GM12874 (cell line): ENCODE measurements around the gene RSL1D1.

Source experiments
- TF ChIP-seq, protein P1 (sequence below): IDR thresholded peaks from 2 replicates; pipeline ENCODE4 v1.5.1; 2011; ENCODE audit warnings: low read depth, mild to moderate bottlenecking, control low read depth, low read length, moderate library complexity; ENCODE audit not compliant: insufficient read depth

The RSL1D1 gene

DNA sequence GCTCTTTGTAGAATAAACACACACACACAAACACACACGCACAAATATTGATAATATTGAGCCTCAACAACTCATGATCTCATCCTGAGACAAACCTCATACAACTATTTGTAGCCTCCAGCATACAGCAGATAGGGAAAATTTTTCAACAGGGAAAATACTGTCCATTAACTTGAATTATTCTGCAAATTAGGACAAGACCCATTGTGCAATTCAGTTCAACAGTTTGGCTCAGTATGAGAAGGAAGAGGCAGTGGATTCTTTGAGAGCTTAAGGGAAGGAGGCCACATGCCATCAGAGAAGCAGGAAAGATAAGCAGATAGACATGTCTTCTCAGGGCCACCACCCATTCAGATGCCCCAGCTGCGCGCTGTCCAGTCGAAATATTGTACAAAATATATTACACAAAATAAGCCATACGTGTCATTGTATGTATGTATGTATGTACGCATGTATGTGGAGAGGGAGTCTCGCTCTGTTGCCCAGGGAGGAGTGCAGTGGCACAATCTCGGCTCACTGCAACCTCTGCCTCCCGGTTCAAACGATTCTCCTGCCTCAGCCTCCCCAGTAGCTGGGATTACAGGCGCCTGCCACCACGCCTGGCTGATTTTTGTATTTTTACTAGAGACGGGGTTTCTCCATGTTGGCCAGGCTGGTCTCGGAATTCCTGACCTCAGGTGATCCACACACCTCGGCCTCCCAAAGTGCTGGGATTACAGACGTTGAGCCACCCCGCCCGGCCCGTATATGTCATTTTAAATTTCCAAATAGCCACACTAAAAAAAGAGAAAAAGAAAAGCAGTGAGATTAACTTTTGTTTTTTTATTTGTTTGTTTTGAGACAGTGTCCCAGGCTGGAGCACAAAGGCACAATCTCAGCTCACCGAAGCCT, 56.1 kb downstream of the RSL1D1 start:
- TF ChIP-seq, protein P1, sequence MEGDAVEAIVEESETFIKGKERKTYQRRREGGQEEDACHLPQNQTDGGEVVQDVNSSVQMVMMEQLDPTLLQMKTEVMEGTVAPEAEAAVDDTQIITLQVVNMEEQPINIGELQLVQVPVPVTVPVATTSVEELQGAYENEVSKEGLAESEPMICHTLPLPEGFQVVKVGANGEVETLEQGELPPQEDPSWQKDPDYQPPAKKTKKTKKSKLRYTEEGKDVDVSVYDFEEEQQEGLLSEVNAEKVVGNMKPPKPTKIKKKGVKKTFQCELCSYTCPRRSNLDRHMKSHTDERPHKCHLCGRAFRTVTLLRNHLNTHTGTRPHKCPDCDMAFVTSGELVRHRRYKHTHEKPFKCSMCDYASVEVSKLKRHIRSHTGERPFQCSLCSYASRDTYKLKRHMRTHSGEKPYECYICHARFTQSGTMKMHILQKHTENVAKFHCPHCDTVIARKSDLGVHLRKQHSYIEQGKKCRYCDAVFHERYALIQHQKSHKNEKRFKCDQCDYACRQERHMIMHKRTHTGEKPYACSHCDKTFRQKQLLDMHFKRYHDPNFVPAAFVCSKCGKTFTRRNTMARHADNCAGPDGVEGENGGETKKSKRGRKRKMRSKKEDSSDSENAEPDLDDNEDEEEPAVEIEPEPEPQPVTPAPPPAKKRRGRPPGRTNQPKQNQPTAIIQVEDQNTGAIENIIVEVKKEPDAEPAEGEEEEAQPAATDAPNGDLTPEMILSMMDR = no peak

DNA sequence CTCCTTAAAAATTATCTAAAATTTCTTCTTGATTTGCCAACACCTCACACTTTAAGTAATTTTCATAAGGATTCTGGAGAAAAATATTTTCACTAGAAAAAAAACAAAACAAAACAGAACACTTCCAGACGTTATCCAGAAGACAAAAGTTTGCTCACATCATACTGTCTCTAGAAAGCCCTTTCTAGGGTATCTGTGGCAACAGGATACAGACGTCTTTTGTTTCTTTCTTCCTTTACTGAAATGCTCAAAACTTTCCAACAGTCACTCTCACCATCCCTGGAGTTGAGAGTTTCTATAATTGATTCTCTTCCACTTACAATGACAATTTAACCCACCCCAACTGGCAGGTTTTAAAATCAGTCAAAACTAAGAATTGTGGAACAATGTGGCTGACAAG, 56.9 kb downstream of the RSL1D1 start:
- TF ChIP-seq, protein P1 = no peak

DNA sequence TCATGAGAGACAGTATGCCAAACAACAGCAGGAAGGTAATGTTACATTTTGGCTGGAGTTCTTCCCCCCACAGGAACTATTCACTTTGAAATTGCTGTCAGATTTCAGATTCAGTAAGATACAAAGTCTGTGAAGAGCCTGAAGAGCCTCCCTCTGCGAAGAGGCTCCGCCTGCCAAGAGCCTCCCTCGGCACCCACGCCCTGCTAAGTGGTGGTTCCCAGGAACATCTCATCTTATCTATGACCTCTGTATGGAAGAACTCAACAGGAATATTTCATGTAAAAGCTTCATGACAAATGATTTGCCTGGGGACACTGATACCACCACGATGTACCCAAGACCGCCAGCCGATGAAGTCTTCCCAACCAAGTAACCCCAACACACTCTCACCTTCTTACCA, 57.5 kb downstream of the RSL1D1 start:
- TF ChIP-seq, protein P1 = no peak

DNA sequence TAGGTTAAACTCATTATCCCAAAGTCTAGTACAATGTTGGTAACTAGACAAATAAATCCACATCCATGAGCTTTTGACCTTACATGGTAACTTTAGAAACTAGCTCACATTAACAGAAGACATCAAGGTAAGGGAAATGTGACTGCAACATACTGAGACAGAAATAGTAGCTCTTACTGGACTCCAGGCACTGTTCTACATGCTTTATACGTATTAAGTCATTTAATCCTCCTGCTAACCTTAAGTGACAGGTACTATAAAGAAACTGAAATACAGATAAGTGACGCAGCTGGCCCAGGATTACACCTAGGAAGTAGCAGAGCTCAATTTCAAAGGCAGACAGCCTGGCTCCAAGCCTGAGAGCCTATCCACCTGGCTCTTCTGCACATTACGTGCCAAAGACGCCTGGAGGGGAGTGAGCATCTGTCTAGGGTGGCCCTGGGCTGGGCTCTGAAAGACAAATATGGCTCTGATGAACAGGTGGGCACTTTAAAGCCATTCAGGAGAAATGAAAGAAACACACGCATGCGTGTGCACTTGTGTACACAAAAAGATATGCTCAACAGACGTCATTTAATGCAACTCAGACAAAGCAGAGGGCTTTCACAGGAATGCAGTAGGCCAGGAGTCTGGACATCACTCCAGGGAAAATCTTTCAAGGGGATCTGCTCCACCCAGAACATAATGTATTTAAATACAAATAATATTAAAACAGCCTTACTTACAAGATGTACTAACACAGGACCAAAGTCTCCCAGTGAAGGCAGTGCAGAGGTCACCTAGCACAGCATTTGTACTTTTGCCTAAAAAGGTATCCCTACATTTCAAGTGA, 58.7 kb downstream of the RSL1D1 start:
- TF ChIP-seq, protein P1 = no peak

DNA sequence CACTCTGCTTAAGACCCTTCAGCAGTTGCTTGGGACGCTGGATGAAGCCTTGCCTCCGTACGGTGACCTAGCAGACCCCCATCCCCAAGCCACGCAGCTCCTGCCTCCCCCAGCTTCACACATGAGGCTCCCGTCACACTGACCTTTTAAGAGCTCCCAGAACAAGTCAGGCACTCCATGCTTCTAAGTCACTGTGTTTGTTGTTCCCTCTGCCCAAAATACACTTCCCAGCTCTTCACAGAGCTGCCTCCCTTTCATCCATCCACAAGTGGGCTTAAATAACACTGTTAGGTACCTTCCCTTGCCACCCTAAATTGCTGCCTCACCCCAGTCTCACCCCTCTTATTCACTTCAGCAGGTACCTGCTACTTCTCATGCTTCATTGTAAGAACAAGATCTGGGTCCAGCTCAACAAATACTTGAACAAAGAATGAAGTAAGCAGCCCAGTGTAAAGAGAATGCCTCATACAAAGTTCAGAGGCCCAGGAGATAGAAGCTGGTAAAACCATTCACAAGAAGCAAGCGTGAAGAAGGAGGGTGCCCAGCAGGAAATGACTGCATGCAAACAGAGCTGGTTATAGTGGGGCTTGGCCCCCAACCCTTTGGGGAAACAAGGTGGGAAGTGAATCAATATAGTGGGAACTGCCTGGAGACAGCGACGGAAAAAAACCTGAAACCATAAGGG, 60.1 kb downstream of the RSL1D1 start:
- TF ChIP-seq, protein P1 = no peak

DNA sequence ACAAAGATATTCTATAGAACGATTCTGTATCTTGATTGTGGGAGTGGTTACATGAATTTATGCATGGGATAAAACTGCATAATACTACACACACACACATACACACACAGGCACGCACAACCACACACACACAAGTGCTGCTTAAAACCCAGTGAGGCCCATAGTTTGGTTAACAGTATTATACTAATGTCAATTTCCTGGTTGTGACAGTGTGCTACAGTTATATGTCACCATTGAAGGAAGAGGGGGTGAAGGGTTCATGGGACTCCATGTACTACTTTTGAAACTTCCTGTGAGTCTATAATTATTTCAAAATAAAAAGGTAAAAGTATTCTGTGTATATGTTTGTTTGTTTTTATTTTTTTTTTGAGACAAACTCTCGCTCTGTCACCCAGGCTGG, 62.4 kb downstream of the RSL1D1 start:
- TF ChIP-seq, protein P1 = no peak

DNA sequence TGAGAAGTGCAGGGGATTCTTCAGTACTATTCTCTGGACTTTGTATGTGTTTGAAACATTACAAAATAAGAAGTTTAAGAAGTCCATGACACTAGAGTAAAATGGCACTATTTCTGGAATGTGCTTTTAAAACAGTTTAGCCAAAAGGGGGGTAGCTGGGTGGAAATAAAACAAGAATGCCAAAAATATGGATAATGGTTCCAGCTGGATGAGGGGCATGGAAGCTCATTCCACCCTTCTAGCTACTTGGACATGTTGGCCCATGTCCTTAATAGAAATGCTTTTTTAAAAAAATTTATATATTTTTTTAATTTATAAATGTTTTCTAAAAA, 67.3 kb downstream of the RSL1D1 start:
- TF ChIP-seq, protein P1 = no peak
